Keratinocyte (primary cell): ENCODE data around the gene ZNF214. TPM values are rescaled to one million over a fixed set of nuclear protein-coding genes. Genes with fewer than 3 reads are reported as not detected.
"Not testable (repeated sequence)": the region's sequence is repeated elsewhere in the genome, so short reads cannot be mapped to it uniquely, and the experiment has no call there.

Experiments used
- DNase-seq: peaks from one replicate; pipeline ENCODE4 v3.0.0-alpha.2; 2011; ENCODE audit warnings: low read depth, missing footprints, low spot score
- FAIRE-seq: peaks from 2 replicates; lab custom pipeline; 2011; peaks lifted over from hg19 to GRCh38; lab: Jason Lieb, UNC
- H2AFZ ChIP-seq: 2 replicates; pipeline ENCODE4 v1.6.0; 2012; ENCODE audit warnings: low read length, control low read depth, inconsistent platforms; ENCODE audit not compliant: control insufficient read depth
- H3K27ac ChIP-seq: 2 replicates; pipeline ENCODE4 v1.5.1; 2011; ENCODE audit warnings: low read length; ENCODE audit not compliant: control insufficient read depth, insufficient read depth
- H3K27me3 ChIP-seq: 3 replicates; pipeline ENCODE4 v1.6.0; 2011; ENCODE audit warnings: low read length; ENCODE audit not compliant: control insufficient read depth, insufficient read depth; ENCODE audit errors: extremely low read depth
- H3K36me3 ChIP-seq, 2 experiments: 2 replicates in 1 of 2; 3 replicates in 1 of 2; pipeline ENCODE4 v1.5.1; 2011; ENCODE audit warnings: low read length in 2 of 2, mild to moderate bottlenecking in 1 of 2; ENCODE audit not compliant: control insufficient read depth in 2 of 2, insufficient read depth in 2 of 2; ENCODE audit errors: extremely low read depth in 1 of 2
- H3K4me1 ChIP-seq: 3 replicates; pipeline ENCODE4 v1.5.1; 2011; ENCODE audit warnings: low read length; ENCODE audit not compliant: control insufficient read depth, insufficient read depth; ENCODE audit errors: extremely low read depth
- H3K4me2 ChIP-seq: 3 replicates; pipeline ENCODE4 v1.6.0; 2011; ENCODE audit warnings: low read depth, low read length; ENCODE audit not compliant: control insufficient read depth, insufficient read depth; ENCODE audit errors: extremely low read depth
- H3K4me3 ChIP-seq, 3 experiments: fragments of 200-600 bp in 1 of 3; sonication (generic) in 1 of 3; 2 replicates in 2 of 3; 3 replicates in 1 of 3; pipeline ENCODE4 v1.5.1; 2011 to 2016; ENCODE audit warnings: low read length in 3 of 3, mild to moderate bottlenecking in 3 of 3, control low read depth in 2 of 3, inconsistent platforms in 1 of 3, low read depth in 1 of 3, mixed read lengths in 1 of 3, mixed run types in 1 of 3, moderate library complexity in 1 of 3; ENCODE audit not compliant: control insufficient read depth in 2 of 3, insufficient read depth in 2 of 3; ENCODE audit errors: extremely low read depth in 1 of 3
- H3K79me2 ChIP-seq: 2 replicates; pipeline ENCODE4 v1.6.0; 2012; ENCODE audit warnings: low read length; ENCODE audit not compliant: control insufficient read depth, insufficient read depth
- H3K9ac ChIP-seq: 3 replicates; pipeline ENCODE4 v1.6.0; 2011; ENCODE audit warnings: low read length; ENCODE audit not compliant: control insufficient read depth, insufficient read depth; ENCODE audit errors: extremely low read depth
- H3K9me1 ChIP-seq: 3 replicates; pipeline ENCODE4 v1.6.0; 2011; ENCODE audit warnings: low read length; ENCODE audit not compliant: control insufficient read depth, insufficient read depth; ENCODE audit errors: extremely low read depth
- H3K9me3 ChIP-seq: 2 replicates; pipeline ENCODE4 v1.5.1; 2012; ENCODE audit warnings: low read depth, low read length; ENCODE audit not compliant: control insufficient read depth
- H4K20me1 ChIP-seq: 3 replicates; pipeline ENCODE4 v1.6.0; 2011; ENCODE audit warnings: low read length; ENCODE audit not compliant: control insufficient read depth, insufficient read depth; ENCODE audit errors: extremely low read depth
- CTCF ChIP-seq, 3 experiments: IDR thresholded peaks in 1 of 3; conservative IDR thresholded peaks in 1 of 3; optimal IDR thresholded peaks in 1 of 3; 2 replicates in 2 of 3; 3 replicates in 1 of 3; pipeline versions ENCODE3 to v1.5.1; 2011; ENCODE audit warnings: low read length in 3 of 3, mild to moderate bottlenecking in 3 of 3, moderate library complexity in 2 of 3, control low read depth in 1 of 3, inconsistent platforms in 1 of 3; ENCODE audit not compliant: insufficient read depth in 2 of 3; ENCODE audit errors: extremely low read depth in 1 of 3
- EZH2 ChIP-seq: IDR thresholded peaks from one replicate; pipeline ENCODE4 v1.6.1; 2012; ENCODE audit warnings: inconsistent platforms, mild to moderate bottlenecking, low read length, moderate library complexity
- dilution Hi-C: fragments of 300-500 bp; cut with MboI; formaldehyde crosslinking; loops from one replicate; pipeline ENCODE4 v1.7.0; 2020; ENCODE audit warnings: low sequenced_read_pairs; ENCODE audit not compliant: extremely low pct_ligation_motif_present
- polyA plus RNA-seq, 5 experiments: library from polyadenylated mRNA; depleted of rRNA in 3 of 5; stranded (reverse) in 3 of 5; stranded (forward) in 1 of 5; unstranded in 1 of 5; fragments of >200 nt; gene quantifications; 1 replicate in 1 of 5; 2 replicates in 3 of 5; 3 replicates in 1 of 5; pipeline versions ENCODE4 v1.2.1 to v1.2.3, GENCODE V29; 2011 to 2012; ENCODE audit warnings: missing spikeins in 2 of 5, low read depth in 1 of 5, low replicate concordance in 1 of 5

Gene ZNF214
- polyA plus RNA-seq, 1 donor (not counting 4 experiments of a cell fraction or from before 2014, with no cell fraction given): 1.1 TPM

GRCh38 chr11:6986487-6986886, 33.7 kb downstream of the ZNF214 start:
- no peaks in the 10 kb centered on the region for H3K36me3 ChIP-seq
- no peak overlapping the region for H3K4me3 ChIP-seq
- no peak overlapping the region for H3K4me2 ChIP-seq
- FAIRE-seq (no peak), DNase-seq (no peak)
- no peaks in the 10 kb centered on the region for H3K9me3 ChIP-seq
- no peak overlapping the region for H3K27ac ChIP-seq
- no peaks in the 10 kb centered on the region for H4K20me1 ChIP-seq
- H3K27me3 ChIP-seq: no peaks in the 10 kb centered on the region
- dilution Hi-C loops: no loop called here
- H3K9ac ChIP-seq: no peak overlapping the region
- no peaks in the 10 kb centered on the region for H3K9me1 ChIP-seq
- H2AFZ ChIP-seq: no peak overlapping the region
- no peaks in the 10 kb centered on the region for H3K4me1 ChIP-seq
- TF ChIP-seq EZH2 (no peak), CTCF (optimal IDR thresholded peaks at IDR 0.05 in 1 of 3, IDR thresholded peaks at IDR 0.05 in 1 of 3, conservative IDR thresholded peaks at IDR 0.05 in 1 of 3; ENCODE audit: extremely low read depth in 1 of 3, insufficient read depth in 2 of 3, low read length in 3 of 3) (no peak)
- H3K79me2 ChIP-seq: no peaks in the 10 kb centered on the region

GRCh38 chr11:6979365-6979764, 40.8 kb downstream of the ZNF214 start:
- no peak for DNase-seq

GRCh38 chr11:6969854-6970253, 50.3 kb downstream of the ZNF214 start:
- H3K27ac ChIP-seq, H3K9ac ChIP-seq, H4K20me1 ChIP-seq, FAIRE-seq, H3K27me3 ChIP-seq, H3K9me1 ChIP-seq, H3K4me3 ChIP-seq, H3K79me2 ChIP-seq, DNase-seq, H3K4me1 ChIP-seq, H3K36me3 ChIP-seq, H3K9me3 ChIP-seq, H2AFZ ChIP-seq, dilution Hi-C loops, H3K4me2 ChIP-seq: not testable (repeated sequence)

More at GRCh38 chr11:6979365-6979764, 40.8 kb downstream of the ZNF214 start:
- no peak for FAIRE-seq
- H3K4me1 ChIP-seq: no peaks in the 10 kb centered on the region
- H4K20me1 ChIP-seq: no peaks in the 10 kb centered on the region
- H3K27me3 ChIP-seq: no peaks in the 10 kb centered on the region
- no peaks in the 10 kb centered on the region for H3K36me3 ChIP-seq
- no peak overlapping the region for H3K9ac ChIP-seq
- H3K79me2 ChIP-seq: no peaks in the 10 kb centered on the region
- no peaks in the 10 kb centered on the region for H3K9me1 ChIP-seq
- no peak overlapping the region for H3K4me2 ChIP-seq
- no peak overlapping the region for H3K4me3 ChIP-seq
- H3K9me3 ChIP-seq: no peaks in the 10 kb centered on the region
- no peak overlapping the region for H2AFZ ChIP-seq
- dilution Hi-C loops: no loop called here
- no peak overlapping the region for H3K27ac ChIP-seq
- TF ChIP-seq CTCF (optimal IDR thresholded peaks at IDR 0.05 in 1 of 3, IDR thresholded peaks at IDR 0.05 in 1 of 3, conservative IDR thresholded peaks at IDR 0.05 in 1 of 3; ENCODE audit: extremely low read depth in 1 of 3, insufficient read depth in 2 of 3, low read length in 3 of 3) (no peak), EZH2 (no peak)
